ENCODE measurements around the gene CIBAR2.

CIBAR2 gene

GRCh38 chr16:85057212-85057889, 54.9 kb downstream of the CIBAR2 start:
- no peak for DNase-seq (ENCODE audit: low read depth in 1 of 2, low spot score in 1 of 2)
- TF ChIP-seq, protein P1, sequence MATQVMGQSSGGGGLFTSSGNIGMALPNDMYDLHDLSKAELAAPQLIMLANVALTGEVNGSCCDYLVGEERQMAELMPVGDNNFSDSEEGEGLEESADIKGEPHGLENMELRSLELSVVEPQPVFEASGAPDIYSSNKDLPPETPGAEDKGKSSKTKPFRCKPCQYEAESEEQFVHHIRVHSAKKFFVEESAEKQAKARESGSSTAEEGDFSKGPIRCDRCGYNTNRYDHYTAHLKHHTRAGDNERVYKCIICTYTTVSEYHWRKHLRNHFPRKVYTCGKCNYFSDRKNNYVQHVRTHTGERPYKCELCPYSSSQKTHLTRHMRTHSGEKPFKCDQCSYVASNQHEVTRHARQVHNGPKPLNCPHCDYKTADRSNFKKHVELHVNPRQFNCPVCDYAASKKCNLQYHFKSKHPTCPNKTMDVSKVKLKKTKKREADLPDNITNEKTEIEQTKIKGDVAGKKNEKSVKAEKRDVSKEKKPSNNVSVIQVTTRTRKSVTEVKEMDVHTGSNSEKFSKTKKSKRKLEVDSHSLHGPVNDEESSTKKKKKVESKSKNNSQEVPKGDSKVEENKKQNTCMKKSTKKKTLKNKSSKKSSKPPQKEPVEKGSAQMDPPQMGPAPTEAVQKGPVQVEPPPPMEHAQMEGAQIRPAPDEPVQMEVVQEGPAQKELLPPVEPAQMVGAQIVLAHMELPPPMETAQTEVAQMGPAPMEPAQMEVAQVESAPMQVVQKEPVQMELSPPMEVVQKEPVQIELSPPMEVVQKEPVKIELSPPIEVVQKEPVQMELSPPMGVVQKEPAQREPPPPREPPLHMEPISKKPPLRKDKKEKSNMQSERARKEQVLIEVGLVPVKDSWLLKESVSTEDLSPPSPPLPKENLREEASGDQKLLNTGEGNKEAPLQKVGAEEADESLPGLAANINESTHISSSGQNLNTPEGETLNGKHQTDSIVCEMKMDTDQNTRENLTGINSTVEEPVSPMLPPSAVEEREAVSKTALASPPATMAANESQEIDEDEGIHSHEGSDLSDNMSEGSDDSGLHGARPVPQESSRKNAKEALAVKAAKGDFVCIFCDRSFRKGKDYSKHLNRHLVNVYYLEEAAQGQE (IDR thresholded peaks at IDR 0.05; ENCODE audit: insufficient replicate concordance, low read depth), result no peak
- TF ChIP-seq CTCF (IDR thresholded peaks at IDR 0.05; ENCODE audit: insufficient read depth, low read length) (no peak), SPI1 (IDR thresholded peaks at IDR 0.05; ENCODE audit: borderline replicate concordance, low read depth) (no peak), POLR2AphosphoS5 (IDR thresholded peaks at IDR 0.05; ENCODE audit: low read depth) (no peak), GABPA (IDR thresholded peaks at IDR 0.05; ENCODE audit: low read depth) (no peak)
- Histone ChIP-seq H3K4me3 (replicated peaks; ENCODE audit: insufficient read depth, low read length) (no peak overlapping the region), H3K27ac (replicated peaks) (no peak overlapping the region), H3K27me3 (ENCODE audit: insufficient read depth, poor library complexity, severe bottlenecking) (peaks cover 19% of the 10 kb centered on the region)

DNA sequence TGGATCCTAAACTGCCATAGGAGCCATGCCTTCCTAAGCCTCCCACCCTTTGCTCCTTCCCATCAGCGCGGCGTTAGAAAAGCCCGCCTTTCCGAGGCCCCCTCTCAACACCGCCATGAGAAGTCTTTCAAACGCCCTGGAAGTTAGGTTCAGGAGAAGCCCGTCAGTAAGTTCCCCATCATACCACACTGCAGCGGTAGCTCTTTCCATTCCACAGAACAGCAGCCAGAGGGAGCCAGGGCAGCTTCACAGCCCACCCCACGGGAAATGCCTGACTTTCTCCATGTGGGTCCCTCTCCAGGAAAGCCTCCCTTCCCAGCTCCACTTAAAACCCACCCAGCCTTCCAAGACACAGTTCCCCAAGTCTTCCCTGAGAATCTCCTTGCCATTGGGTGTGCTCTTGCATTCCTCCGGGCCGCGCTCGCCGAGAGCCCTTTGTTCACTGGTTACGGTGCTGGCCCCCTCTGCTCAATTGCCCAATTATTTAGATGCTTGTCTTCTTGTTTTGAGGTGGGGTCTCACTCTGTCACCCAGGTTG, 56.0 kb downstream of the CIBAR2 start:
- no peak overlapping the region for H3K4me3 ChIP-seq (replicated peaks; ENCODE audit: insufficient read depth, low read length)
- DNase-seq (ENCODE audit: low read depth in 1 of 2, low spot score in 1 of 2), result peak in 1 of 2 experiments; percentile 26

More for the DNA sequence above, 56.0 kb downstream of the CIBAR2 start:
- TF ChIP-seq POLR2AphosphoS5 (IDR thresholded peaks at IDR 0.05; ENCODE audit: low read depth) (no peak), SPI1 (IDR thresholded peaks at IDR 0.05; ENCODE audit: borderline replicate concordance, low read depth) (no peak), GABPA (IDR thresholded peaks at IDR 0.05; ENCODE audit: low read depth) (no peak), CTCF (IDR thresholded peaks at IDR 0.05; ENCODE audit: insufficient read depth, low read length) (no peak)
- TF ChIP-seq, protein P1 (IDR thresholded peaks at IDR 0.05; ENCODE audit: insufficient replicate concordance, low read depth), result no peak
- Histone ChIP-seq H3K27ac (replicated peaks) (peak overlapping the region; percentile 41; the same call in 1 of the 2 replicates), H3K27me3 (ENCODE audit: insufficient read depth, poor library complexity, severe bottlenecking) (peaks cover 21% of the 10 kb centered on the region)

Measured in HL-60 (cell line).